DMS153 (cell line): ENCODE results near the gene TM6SF1.
A peak's percentile ranks its signal among the peaks of the same experiment; 100 is the strongest.
"Not testable (repeated sequence)": the region's sequence is repeated elsewhere in the genome, so short reads cannot be mapped to it uniquely, and the experiment has no call there.

Experiments used
- DNase-seq: peaks from one replicate; lab custom pipeline; 2025; lab: John Stamatoyannopoulos, UW

The TM6SF1 gene

DNA sequence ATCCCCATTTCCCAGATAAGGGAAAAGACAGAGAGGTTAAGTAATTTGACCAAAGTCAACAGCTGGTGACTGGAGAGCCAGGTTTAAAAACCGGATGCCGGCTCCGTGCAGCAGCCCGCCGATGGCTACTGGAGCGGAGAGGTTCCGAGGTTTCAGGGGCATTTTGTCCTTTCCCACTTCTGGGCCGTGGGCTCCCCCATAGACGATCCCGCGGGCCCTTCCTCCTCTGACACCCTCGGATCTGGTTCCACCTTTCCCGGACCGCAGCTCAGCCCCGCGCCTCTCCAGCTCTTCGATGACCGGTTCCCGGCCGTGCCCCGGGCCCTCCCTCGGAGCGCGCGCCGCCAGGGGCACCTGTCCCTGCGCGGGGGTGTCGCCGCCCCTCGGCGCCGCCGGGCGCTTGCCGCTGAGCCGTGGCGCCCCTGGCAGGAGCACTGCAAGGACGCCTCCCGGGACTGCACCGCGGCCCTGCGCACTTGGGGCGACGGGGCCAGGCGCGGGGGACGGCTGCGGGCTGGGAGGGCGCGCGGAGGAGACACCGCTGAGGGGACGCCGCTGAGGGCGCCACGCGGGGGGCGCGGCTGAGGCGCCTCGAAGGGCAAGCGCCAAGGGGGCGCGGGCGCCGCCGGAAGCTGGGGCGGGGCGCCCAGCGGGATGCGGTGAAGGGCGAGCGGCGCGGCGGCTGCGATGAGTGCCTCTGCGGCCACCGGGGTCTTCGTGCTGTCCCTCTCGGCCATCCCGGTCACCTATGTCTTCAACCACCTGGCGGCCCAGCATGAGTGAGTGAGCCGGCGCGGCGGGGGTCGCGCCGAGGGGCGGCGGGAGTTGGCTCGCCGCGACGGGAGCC is at the start of gene TM6SF1:
Gene TM6SF1, plus strand, starts transcription at position 652 of the 847 bp plus-strand sequence. Its CDS starts 36 bp downstream, at position 688.
- no peak for DNase-seq

DNA sequence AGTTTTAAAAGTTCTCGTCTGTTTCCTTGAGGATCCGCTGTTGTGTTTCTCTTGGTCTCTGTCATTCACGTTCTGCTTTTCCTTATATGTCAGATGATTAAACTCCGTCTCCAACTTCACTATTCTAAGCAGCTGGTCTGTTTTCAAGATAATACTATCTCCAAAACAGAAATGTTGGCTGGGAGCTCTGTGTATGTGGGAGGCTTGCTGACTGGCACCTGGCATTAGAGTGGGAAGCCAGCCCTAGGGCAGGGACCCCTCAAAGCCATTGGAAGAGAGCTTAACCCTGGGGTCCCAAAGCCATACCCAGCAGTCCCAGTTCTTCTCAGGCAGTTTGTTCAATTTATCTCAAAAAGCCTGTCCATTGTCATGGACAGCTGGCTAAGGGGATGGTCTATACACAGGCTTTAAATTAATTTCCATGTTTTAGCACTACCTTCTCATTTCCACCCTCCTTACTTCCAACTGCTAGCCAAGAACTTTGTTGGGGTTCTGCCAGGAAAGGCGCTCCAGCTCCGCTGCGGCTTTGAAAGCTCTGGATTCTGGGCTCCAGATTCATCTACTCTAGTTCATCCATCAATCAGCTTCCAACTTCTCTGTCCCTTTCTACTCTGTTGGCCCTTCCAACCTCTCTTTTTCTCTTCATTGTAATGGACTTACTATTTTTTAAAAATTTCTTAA is 49.6 kb upstream of the TM6SF1 start:
- DNase-seq, result no peak

DNA sequence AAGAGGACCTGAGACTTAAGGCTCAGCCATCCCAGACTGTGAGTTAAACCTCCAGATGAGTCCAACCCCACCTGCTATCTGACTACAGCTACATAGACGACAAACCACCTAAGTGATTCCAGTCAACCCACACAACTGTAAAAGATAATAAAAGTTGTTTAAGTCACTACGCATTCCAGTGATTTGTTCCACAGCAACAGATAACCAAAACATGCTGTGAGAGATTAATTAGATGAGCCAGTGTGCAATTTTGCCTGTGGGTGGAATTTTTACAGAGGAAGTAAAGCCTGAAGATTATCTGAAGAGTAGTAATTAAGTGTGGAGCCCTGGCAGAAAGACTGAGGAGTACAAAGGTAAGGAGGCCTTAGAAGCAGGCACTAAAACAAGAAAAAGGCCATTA is 45.8 kb upstream of the TM6SF1 start:
- DNase-seq, result no peak

DNA sequence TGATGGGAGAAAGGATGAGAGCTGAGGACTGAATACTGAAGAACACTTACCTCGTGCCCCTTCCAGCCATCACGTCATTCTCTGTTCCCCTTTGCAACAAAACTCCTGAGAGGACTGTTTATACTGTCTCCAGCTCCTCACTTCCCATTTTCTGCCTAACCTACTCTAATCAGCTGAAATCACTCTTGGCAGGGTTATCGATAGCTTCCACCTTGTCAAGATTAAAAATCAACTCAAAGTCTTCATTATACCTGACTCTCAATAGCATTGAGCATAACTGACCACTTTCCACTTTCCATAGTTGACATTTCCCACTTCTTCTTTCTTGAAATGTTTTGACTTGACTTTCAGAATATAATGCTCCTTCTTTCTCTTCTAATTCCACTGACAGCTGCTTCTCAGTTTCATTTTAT is 44.7 kb upstream of the TM6SF1 start:
- no peak for DNase-seq

DNA sequence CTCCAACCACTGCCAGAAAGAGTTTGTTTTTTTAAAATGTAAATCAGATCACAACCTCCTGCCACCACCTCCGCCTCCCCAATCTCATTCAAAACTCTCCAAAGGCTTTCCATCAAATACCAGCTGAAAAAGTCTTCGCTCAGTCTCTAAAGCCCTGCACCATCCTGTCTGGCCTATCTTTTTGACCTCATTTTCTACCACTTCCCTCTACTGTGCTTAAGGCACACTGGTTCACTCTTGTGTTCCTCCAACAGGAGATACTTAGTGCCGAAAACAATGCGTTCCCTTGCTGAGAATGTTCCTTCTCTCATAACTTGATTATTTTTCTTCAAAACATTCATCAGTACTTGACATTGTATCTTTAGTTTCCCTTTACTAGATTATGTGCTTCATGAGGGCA is 43.9 kb upstream of the TM6SF1 start:
- no peak for DNase-seq

DNA sequence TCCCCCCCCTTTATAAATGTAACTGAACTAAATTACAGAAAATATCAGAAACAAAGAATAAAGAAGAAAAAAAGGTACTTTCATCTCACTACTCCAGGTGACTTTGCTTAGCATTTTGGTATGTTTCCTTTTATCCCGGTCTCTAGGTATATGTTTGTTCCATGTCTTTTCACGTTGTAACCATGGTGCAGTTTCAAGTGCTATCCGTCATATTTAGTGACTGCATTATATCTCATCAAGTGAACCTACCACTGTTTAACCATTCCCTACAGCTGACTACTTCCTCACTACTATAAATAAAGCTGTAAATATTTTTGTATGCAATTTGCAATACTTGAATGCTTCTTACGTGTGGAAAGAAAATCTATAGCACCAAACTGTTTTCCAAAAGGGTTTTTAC is 42.6 kb upstream of the TM6SF1 start:
- DNase-seq, result peak; percentile 42

DNA sequence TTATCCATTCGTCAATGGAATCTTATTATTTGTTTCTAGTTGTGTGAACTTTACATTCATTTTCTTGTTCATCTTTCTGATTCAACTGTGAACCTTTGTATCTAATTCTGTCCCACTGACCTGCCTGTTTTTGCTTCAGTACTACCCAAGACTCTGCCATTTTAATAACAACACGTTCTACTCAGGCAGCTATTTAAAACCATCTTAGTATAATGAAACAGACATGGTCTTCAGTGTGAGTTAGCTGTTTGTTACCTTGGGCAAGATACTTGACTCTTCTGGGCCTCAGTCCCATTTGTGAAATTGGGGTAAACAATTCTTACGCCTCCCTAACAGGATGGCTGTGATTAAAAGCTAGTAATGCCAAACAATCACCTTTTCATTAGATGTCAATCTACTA is 42.0 kb upstream of the TM6SF1 start:
- no peak for DNase-seq

DNA sequence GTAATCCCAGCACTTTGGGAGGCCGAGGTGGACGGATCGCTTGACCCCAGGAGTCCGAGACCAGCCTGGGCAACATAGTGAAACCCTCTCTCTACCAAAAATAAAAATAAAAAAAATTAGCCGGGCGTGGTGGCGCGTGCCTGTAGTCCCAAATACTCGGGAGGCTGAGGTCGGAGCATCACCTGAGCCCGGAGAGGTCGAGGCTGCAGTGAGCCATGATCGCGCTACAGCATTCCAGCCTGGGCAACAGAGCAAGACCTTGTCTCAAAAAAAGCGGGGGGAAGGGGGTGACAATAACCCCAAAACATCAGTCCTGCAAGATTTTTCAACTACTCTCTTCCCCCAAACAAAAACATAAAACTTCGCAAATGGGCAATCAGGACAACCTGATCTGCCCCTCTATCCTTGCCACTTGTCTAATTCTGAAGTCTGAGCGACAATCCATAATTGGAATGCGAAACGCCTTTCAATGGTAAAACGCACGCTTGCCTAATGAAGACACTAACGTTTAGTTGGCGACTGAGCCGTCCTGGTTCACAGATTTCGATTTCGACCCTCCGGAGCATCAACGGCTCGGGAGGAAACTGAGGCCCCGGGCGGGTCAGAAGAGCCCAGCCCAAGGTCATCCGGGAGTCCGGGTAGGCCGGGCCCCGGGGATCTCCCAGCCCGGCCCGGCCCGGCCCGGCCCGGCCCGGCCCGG is 41.3 kb upstream of the TM6SF1 start:
- no peak for DNase-seq

DNA sequence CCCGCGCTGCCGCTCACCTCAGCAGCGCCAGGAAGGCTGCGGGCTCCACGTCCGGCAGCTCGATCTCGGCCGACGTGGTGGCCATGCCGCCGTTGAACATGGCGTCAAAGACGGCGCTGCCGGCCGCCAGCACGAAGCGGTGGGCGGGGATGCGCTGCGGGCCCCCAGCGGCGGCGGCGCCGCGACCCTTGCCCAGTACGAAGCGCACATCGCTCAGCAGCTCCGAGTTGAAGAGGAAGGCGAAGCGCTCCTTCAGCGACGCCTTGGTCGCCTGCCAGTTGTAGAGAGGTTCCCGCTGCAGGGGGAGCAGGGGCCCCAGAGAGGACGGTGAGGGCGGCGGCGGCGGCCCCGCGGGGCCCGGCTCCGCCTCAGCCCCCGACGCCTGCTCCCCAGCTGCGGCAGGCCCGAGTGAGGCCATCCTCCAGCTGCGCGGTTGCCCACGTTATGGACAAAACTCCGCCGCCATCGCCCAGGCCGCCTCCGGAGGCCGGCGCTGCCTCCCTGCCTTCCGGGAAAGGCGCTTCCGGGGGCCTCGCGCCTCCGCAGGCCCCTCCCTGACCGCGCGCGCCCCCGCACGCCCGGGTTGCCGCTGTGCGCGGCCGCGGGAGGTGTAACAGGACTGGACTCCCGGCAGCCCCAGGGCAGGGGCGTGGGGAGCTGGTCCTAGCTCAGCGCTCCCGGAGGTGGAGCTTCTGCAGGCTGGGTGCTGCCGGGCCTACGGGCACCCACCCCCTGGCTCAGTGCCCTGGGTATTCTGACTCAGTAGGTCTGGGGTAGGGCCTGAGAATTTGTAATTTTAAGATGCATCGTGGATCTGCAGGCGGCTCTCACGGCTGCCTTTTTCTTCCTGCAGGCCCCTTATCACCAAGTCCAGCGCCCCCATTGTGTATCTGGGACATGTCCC is 40.5 kb upstream of the TM6SF1 start, which contains the start of gene BTBD1:
Gene BTBD1, minus strand, starts transcription at position 519 of the 904 bp plus-strand sequence. Its CDS starts 101 bp downstream, at position 418.
- DNase-seq, result peak; percentile 55

DNA sequence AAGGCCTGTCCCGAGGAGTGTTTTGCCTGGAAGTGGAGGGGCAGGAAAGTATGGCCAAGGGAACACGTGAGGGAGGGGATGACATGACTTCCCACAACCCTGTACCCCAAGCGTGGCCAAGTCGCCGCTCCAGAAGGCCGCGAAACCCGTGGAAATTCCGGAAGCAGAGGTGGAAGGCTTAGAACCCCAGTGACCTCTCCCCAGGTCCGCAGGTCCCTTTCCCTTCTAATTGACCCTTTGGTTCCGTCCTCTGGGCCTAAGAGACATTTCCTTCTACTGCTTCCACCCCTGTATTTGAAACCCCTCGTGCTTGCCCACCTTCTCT is 39.8 kb upstream of the TM6SF1 start:
- DNase-seq, result no peak

DNA sequence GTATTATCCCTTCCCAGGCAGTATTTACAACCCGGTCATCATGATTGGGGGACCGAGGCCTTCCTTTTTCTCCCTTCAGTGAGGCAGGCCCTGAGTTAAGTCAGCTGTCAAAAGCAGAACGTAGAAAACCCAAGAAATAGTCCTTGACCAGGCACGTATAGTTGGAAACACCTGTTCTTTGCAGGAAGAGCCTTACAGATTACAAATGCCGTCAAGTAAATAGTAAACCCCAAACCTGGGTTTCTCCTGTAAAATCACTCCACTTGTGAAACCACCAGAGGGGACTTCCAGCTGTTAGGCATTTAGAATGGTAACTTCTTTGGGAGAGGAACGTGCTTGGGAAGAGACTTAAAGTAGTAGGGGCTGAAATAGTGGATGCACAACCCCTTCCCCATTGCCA is 39.4 kb upstream of the TM6SF1 start:
- DNase-seq, result no peak

DNA sequence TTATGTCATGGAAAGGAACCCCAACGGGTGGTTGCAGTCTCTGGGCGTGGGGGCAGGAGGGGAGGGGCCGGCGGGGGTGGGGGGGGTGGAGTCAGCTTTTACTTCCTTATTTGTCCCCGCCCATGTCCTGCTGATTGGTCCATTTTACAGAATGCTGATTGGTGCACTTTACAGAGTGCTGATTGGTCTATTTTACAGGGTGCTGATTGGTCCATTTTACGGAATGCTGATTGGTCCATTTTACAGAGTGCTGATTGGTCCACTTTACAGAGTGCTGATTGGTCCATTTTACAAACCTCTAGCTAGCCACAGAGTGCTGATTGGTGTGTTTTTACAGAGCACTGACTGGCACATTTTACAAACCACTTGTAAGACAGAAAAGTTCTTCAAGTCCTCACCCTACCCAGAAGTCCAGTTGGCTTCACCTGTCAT is 38.2 kb upstream of the TM6SF1 start:
- DNase-seq, result not testable (repeated sequence)

DNA sequence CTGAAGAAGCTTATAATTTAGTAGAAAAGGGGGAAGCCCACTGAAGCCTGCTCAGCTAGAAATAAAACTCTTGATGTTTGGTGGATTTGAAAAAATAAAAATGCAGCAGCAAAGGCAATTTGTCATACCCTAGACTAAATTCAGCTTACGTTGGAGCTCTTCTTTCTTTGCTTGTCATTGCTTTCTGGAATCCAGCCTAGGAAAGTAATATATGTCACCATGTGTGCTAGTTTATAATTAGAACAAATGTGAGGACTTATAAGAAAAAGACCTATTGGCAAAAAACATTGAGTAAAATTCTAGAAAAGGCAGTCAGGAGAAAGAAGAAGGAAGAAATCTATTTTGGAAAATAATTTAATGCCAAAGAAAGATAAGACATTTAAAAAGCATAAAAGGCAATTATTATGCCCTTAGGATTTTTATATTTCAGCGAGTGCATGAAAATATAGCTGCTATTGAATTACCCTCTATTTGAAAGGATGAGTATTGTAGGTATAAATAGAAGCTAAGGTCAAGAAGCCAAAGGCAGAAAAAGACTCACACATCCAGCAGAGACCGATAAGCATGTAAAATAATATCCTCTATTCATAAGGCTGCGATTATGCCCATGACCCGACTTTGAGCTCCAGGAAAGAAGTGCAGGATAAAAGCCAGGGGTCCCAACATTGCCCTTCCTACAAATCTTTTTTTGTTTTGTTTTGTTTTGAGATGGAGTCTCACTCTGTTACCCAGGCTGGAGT is 29.8 kb upstream of the TM6SF1 start:
- no peak for DNase-seq

DNA sequence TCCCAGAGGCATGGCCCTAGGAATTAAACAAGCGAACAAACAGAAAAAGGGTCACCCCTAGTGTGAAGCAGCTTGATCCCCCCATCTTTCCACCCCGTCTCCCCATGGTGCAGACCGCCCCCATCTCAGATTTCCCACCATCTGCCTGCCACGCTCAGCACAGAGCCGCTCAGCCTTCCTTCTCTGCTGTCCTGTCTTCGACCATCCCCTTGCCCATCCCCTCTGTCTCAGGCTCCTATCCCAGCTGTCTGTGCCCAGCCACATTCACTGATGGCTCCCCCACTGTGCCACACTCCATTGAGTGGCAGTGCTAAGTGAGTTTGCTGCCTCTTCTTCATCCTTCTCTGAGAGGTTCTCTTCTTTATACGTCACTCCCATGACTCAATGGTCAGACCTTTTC is 28.7 kb upstream of the TM6SF1 start:
- no peak for DNase-seq

DNA sequence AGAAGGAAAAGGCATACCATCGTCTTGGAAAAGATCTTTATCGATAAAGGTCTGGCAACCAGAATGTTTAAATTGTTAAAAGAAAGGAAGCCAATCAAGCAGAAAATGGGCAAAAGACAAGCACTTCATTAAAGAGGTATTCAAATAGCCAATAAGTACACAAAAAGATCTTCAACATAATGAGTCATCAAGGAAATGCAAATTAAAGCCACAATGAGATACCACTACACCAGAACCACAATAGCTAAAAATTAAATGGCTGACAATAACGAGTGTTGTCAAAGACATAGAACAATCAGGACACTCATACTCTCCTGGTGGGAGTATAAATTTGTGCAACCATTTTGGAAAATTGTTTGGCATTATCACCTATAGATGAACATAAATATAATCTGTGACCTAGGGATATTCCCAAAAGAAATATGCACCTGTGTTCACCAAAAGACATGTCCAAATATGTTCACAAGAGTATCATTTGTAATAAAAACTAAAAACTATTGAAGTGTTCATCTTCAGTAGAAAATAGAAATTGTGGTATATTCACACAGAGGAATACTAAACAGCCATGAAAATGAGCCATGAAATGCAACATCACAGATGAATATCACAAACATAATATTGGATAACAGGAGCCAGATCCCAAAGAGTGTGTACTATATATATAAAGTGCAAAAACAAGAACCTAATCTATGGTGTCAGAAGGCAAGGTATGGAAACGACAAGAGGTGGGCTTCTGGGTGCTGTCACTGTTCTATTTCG is 26.0 kb upstream of the TM6SF1 start:
- no peak for DNase-seq

DNA sequence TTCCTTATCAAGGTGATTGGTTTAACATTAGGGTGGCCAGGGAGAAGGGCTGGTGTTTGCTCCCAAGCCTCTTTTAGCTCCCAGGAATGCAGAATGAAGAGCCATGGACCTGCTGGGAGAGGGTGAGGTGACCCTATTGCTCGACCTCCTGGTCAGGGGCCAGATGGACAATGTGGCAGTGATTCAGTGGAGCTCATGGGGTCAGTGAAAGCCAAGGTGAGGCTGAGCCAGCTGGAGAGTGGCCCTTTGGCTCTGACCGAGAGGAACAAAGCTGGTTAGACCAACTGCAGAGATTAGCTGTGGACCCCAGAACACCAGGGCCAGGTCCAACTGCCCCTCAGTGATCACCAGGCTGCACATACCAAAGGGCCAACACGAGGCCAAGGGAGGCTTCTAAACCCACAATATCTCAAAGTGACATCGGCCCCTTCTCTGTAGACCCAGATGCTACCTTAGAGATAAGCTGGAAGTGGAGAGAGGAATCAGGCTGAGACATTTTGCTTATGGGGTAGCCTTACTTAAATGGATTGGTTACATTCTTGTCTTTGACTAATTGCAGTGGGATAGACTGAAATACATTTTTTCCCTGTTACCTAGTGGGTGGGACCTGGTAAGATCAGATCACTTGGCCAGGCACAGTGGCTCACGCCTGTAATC is 24.6 kb upstream of the TM6SF1 start:
- no peak for DNase-seq

DNA sequence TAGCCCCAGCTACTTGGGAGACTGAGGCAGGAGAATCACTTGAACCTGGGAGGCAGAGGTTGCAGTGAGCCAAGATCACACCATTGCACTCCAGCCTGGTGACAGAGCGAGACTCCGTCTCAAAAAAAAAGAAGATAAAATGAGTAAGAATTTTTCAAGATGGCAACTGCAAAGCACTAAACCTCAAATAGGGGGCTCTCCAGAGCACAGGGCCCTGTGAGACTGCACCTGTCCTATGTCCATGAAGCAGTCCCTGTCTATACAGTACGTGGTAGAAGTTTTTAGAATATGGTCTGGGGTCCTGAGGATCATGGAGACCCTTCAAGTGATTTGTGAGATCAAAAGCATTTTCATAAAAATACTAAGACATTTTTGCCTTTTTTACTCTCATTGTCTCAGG is 22.0 kb upstream of the TM6SF1 start:
- DNase-seq, result not testable (repeated sequence)

DNA sequence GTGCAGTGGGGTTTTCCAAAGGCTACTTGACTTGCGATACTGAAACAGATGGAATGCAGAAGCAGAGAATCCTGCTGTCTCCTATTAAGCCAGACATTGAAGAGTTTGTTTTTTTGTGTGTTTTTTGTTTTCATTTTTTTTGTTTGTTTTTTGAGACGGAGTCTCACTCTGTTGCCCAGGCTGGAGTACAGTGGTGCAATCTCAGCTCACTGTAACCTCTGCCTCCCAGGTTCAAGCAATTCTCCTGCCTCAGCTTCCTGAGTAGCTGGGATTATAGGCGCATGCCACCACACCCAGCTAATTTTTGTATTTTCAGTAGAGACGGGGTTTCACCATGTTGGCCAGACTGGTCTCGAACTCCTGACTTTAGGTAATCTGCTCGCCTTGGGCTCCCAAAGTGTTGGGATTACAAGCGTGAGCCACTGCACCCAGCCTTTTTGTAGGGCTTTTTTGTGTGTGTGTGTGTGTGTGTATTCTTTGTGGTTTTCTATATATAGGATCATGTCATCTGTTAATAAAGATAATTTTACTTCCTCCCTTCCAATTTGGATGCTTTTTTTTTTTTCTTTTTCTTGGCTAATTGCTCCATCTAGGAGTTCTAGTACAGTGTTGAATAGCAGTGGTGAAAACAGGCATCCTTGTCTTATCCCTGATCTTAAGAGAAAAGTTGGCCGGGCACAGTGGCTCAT is 21.4 kb upstream of the TM6SF1 start:
- DNase-seq, result not testable (repeated sequence)

DNA sequence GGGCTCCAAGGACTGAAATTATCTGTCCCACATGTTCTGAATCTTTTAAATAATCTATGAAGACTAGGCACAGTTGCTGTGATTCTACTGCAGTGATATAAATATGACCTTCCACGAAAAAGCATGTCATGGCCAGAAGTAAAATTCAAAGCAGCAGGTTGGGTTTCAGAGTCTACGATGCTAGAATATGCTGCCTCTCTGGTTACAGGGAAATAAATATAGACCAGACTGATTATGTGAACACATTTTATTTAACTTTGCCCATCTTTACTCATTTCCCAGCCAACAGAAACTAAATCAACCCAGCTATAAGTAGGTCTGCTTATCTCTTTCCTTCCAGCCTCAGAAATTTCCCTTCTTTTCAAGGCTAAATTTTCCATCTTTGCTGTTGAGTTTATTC is 19.9 kb upstream of the TM6SF1 start:
- DNase-seq, result no peak
